GM21723 (cell line): ENCODE measurements around the gene PYCR2.
"Not testable (repeated sequence)": the region's sequence is repeated elsewhere in the genome, so short reads cannot be mapped to it uniquely, and the experiment has no call there.

ENCODE experiments used
- ATAC-seq: cut with Tn5 transposase; IDR thresholded peaks from one replicate; pipeline ENCODE4 v1.9.1; 2021; ENCODE audit warnings: mild to moderate bottlenecking, moderate library complexity; ENCODE audit not compliant: unreplicated experiment

The PYCR2 gene

GRCh38 chr1:225943582-225943981 is 19.5 kb upstream of the PYCR2 start:
- ATAC-seq: no peak

DNA sequence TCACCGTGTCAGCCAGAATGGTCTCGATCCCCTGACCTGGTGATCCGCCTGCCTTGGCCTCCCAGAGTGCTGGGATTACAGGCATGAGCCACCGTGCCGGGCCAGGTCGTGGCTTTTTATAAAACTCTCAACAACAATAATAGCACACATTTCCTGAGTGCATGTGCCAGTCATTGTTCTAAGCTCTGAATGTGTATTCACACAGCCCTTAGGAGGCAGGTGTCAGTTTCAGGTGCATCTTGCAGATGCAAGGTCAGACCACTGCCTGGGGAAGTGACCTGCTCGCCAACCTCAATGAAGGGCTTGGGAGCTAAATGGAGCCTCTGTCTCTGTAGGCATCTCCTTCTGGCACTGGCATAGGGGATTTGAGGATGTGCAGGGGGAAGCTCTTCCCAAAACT is 18.5 kb upstream of the PYCR2 start:
- peak; percentile 90 for ATAC-seq

DNA sequence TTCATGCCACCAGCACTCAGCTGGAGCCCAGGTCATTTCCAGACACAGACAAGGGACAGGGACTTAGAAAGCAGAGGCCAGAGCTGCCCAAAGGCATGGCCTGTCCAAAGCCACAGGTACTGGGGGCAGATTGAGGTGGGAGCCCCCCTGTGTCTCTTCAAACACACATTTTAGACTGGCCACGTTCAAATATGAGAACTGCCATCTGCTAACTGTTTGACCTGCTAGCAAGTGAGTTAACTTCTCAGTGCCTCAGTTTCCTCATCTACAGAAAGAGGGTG is 17.8 kb upstream of the PYCR2 start:
- no peak for ATAC-seq

DNA sequence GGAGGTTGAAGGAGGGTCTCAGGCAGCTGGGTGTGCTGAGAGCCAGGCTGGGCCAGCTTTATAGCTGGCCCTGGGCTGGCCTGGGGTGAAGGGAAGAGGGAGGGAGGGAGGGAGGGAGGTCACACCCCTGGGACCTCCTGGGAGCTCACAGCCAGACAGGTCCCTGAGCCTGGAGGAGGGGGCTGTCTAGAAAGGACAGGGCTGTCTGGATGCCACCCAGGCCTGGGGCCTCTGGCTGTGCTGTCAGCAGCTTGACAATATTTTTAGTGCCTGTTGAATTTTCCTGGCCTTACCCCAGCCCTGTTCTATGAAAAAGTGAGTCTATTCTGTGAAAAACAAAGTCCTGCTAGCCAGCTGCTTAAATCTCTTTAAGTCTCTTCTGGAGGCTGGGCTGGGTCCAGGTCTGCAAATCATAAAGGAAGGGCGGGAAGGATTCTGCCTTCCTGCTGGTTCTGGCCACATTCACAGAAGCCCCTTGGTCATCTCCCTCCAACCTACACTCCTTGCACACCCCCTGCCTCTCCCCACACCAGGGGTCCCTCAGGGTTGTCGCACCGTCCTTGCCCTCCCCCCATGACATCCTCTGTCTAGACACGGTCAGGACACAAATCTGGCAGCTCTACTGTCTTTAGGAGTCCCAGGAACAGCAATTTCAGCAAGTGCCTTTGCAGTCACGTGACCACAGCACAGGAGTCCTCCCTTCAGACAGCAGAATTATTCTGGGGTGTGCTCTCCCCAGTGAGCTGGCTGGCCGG is 17.3 kb upstream of the PYCR2 start, which contains the start of gene LEFTY2:
LEFTY2 (minus strand) TSS at position 34 of the 755 bp plus-strand sequence. CDS start 80 bp downstream, outside the sequence.
- ATAC-seq: no peak

- ATAC-seq: no peak
These were observed 16.5 kb upstream of the PYCR2 start for GRCh38 chr1:225940385-225941151.

DNA sequence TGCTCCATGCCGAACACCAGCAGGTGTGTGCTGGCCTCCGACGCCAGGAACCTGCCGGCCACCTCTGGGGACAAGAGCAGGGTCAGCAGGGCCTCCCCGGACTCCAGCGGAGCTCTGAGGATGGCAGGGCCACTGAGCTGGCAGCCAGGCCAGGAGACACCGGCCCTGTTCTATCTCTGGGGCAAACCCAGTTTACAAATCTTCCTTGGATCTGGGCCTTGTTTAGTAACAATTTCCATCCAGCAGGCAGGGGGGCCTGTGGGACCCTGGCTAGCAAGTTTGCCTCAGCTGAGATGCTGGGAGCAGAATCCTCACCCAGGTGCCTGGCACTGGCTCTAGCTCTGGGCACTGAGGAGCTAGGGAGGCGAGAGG is 15.9 kb upstream of the PYCR2 start:
- ATAC-seq: not testable (repeated sequence)

GRCh38 chr1:225939097-225939938 is 15.3 kb upstream of the PYCR2 start:
- not testable (repeated sequence) for ATAC-seq

GRCh38 chr1:225937048-225937968 is 13.3 kb upstream of the PYCR2 start:
- ATAC-seq: no peak

DNA sequence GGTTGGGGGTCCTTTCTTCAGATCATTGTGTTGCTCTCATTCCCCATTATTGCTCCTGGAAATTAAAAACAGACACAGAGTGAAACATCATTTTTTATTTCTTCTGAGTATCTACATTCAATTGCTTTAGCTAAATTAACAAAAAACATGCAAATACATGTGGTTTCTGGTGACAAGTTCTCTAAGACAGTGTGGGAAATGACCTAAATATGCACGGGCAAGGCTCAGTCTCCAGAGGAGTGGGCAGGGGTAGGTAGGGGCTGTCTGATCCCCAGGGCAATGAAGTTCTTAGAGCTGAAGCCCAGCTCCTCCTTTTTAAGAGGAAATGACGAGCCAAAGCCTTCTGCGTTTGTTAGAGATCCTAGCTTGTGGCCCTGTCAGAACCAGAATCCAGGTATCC is 12.5 kb upstream of the PYCR2 start:
- no peak for ATAC-seq

GRCh38 chr1:225936086-225936485 is 12.0 kb upstream of the PYCR2 start:
- not testable (repeated sequence) for ATAC-seq

DNA sequence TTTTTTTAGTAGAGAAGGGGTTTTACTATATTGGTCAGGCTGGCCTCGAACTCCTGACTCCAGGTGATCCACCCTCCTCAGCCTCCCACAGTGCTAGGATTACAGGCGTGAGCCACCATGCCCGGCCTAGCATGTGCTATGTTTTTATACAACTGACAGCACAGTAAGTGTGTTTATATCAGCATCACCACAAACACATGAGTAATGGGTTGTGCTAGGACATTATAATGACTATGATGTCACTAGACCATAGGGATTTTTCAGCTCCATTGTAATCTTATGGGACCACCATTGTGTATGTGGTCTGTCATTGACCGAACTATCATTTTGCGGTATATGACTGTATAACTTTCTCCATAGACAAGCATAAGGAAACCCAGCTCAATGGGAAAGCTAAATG is 10.7 kb upstream of the PYCR2 start:
- no peak for ATAC-seq

GRCh38 chr1:225933072-225933471 is 9.0 kb upstream of the PYCR2 start:
- no peak for ATAC-seq

DNA sequence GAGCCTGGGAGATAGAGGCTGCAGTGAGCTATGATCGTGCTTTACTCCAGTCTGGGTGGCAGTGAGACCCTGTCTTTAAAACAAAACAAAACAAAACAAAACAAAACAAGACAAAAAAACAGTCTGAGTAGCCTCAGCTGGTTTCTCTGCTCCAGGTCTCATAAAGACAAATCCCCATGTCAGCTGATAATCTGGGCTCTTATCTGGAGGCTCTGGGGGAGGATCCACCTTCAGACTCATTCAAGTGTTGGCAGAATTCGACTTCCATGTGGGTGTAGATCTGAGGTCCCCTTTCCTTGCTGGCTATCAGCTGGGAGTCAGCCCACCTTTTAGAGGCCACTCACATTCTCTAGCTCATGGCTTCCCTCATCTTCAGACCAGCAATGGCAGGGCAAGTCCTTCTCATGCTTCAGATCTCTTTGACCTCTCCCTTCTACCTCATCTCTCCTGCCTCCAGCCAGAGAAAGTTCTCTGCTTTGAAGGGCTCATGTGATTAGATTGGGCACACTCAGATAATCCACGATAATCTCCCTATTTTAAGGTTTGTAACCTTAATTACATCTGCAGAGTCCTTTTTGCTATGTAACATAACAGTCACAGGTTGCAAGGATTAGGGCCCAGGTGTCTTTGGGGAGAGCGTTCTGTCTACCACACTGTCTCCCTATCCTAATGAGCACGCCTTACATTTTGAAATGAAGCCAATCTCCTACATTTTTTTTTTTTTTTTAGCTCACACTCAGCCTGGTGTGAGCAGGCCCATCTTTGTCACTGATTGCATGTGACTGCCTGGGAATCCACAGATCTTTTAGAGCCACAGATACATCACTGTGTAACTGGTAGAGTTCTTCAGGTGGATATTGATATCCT is 7.5 kb upstream of the PYCR2 start:
- ATAC-seq: no peak

DNA sequence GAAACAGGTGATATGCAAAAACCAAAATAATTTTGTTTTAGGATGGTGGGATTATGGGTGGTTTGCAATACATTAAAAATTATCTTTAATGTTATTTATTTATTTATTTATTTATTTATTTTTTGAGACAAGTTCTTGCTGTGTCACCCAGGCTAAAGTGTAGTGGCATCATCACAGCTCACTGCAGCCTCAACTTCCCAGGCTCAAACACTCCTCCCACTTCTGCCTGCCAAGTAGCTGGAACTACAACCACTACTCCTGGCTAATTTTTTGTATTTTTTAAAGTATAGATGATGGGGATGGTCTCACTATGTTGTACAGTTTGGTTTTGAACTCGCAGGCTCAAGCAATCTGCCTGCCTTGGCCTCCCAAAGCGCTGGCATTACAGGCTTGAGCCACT is 6.5 kb upstream of the PYCR2 start:
- no peak for ATAC-seq

DNA sequence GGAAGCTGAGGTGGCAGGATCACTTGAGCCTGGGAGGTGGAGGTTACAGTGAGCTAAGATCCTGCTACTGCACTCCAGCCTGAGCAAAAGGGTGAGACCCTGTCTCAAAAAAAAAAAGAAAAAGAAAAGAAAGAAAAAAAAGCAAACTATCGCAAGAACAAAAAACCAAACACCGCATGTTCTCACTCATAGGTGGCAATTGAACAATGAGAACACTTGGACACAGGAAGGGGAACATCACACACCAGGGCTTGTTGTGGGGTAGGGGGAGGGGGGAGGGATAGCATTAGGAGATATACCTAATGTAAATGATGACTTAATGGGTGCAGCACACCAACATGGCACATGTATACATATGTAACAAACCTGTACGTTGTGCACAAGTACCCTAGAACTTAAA is 5.4 kb upstream of the PYCR2 start:
- not testable (repeated sequence) for ATAC-seq

GRCh38 chr1:225928186-225929175 is 4.4 kb upstream of the PYCR2 start:
- ATAC-seq: no peak

DNA sequence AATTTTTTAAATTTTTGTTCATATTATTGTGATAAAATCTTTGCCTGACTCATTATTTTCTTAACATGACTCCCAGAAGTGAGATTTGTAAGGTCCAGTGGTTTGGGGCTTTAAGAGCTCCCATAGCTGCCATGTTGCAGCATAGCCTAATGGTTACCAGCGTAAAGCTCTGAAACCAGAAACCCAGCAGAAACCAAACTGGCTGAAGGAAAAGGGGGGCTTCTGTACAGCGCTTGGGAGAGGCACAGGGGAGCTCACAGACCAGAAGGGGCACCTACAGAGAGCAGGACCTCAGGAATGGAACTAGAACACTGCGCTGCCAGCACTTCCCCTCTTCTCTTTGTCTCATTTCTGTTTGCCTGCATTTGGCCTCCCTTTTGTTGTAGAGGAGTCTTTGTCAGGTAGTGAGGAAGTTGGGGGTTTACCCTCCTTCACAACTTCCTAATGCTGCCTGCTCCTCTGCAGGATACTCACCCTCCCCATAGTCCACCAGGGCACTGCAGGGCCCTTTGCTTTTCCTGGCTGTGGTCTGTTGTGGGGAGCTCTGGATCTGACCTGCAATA is 2.6 kb upstream of the PYCR2 start:
- ATAC-seq: no peak

DNA sequence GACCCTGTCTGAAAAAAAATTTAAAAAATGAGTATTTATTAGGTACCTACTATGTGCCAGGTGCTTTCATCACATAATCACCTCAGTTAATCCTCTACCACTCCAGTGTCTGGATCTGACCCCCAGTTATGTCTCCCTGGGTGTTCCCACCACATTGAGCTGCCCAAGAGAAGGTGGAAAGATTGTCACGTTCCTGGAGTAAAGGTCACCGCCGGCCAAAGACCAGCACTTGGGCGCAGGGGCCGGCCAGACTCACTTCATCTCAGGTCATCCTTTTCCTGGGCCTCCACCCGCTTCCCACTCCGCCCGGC is 714 bp downstream of the PYCR2 start:
- ATAC-seq: no peak
